Pancreas (tissue), 10 donors: ENCODE results near the gene CANT1. TPM values are rescaled to one million over a fixed set of nuclear protein-coding genes. Genes with fewer than 3 reads are reported as not detected.

ENCODE experiments used
- ATAC-seq, 4 donors: fragments of 200-7000 bp; cut with Tn5 transposase; one replicate each; pipeline versions ENCODE4 v1.8.0 to v1.9.1; 2020; ENCODE audit warnings: mild to moderate bottlenecking in 4 of 4, moderate library complexity in 4 of 4
- DNase-seq, 6 donors: peaks; one replicate each; pipeline ENCODE4 v3.0.0-alpha.2; 2020
- FAIRE-seq: peaks from 2 replicates; lab custom pipeline; 2012; peaks lifted over from hg19 to GRCh38; lab: Jason Lieb, UNC
- H3K27ac ChIP-seq, 4 donors: fragments of 200-600 bp; sonication (generic); 1 replicate in 3 of 4; 2 replicates in 1 of 4; pipeline versions ENCODE4 v1.5.0 to v1.8.0; 2020
- H3K27me3 ChIP-seq, 4 donors: fragments of 200-600 bp; one replicate each; pipeline ENCODE4 v1.8.0; 2021
- H3K36me3 ChIP-seq, 3 donors: fragments of 200-600 bp; sonication (generic) in 1 of 3; one replicate each; pipeline versions ENCODE4 v1.5.0 to v1.8.0; 2020 to 2021
- H3K4me1 ChIP-seq, 3 donors: fragments of 200-600 bp; one replicate each; pipeline ENCODE4 v1.8.0; 2021
- H3K4me3 ChIP-seq, 4 donors: fragments of 200-600 bp; sonication (generic) in 2 of 4; one replicate each; pipeline versions ENCODE4 v1.5.0 to v1.8.0; 2020 to 2021
- H3K9me3 ChIP-seq, 4 donors: fragments of 200-600 bp; one replicate each; pipeline ENCODE4 v1.8.0; 2021
- WGBS, 2 donors: extraction: QIAGEN DNeasy Blood & Tissue Kit; methylation state at CpG; one replicate each; pipeline ENCODE4 v1.1.7; 2013; 5-methylcytosine and 5-hydroxymethylcytosine counted together
- intact Hi-C, 3 donors: fragments of 100-400 bp; cut with DNase I; formaldehyde crosslinking; loops; one replicate each; pipeline versions ENCODE4 v1.11.1 to v1.14.2; 2022
- polyA plus RNA-seq, 2 donors: library from polyadenylated mRNA; stranded (reverse); fragments of 200-250 nt; gene quantifications; one replicate each; pipeline ENCODE4 v1.2.3, GENCODE V29; 2013
- total RNA-seq, 6 donors: library from RNA; stranded (reverse); fragmentation: NEBNext Ultra II Directional in 4 of 6; extraction: Animal tissue kit (Norgen Biotek cat#: 25700) in 4 of 6; gene quantifications; one replicate each; pipeline versions ENCODE4 v1.2.1 to v1.2.4, GENCODE V29; 2021 to 2023
- TF ChIP-seq, protein P1 (sequence below), 4 donors: fragments of 200-600 bp; sonication (generic) in 3 of 4; IDR thresholded peaks; one replicate each; pipeline versions ENCODE4 v1.5.0 to v1.8.0; 2021; ENCODE audit warnings: antibody characterized with exemption in 4 of 4
- donor health status: healthy with polysubstance abuse.
- donor health status: DM: no; HTN: no; CAD: no; lungs with moderate emphysema.
- donor health status: DM: no; HTN: no; CAD: no.
- donor health status: control.
- donor health status: control.
- donor health status: Bipolar disorder and iron deficiency.
- donor health status: DM: yes; HTN: yes; CAD: no.
- donor health status: DM: no; HTN: no; CAD: no.
- donor health status: DM: no; HTN: no; CAD: no.
- donor health status: DM: yes; HTN: yes; CAD: no.

Gene CANT1
- total and polyA plus RNA-seq, 8 donors: 7.4 to 45.0 (median 25.5) TPM

GRCh38 chr17:78951967-78952551, 57.5 kb downstream of the CANT1 start:
- TF ChIP-seq, protein P1, sequence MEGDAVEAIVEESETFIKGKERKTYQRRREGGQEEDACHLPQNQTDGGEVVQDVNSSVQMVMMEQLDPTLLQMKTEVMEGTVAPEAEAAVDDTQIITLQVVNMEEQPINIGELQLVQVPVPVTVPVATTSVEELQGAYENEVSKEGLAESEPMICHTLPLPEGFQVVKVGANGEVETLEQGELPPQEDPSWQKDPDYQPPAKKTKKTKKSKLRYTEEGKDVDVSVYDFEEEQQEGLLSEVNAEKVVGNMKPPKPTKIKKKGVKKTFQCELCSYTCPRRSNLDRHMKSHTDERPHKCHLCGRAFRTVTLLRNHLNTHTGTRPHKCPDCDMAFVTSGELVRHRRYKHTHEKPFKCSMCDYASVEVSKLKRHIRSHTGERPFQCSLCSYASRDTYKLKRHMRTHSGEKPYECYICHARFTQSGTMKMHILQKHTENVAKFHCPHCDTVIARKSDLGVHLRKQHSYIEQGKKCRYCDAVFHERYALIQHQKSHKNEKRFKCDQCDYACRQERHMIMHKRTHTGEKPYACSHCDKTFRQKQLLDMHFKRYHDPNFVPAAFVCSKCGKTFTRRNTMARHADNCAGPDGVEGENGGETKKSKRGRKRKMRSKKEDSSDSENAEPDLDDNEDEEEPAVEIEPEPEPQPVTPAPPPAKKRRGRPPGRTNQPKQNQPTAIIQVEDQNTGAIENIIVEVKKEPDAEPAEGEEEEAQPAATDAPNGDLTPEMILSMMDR (IDR thresholded peaks at IDR 0.05): no peak
- H3K4me3 ChIP-seq: no peak overlapping the region
- 47 to 69% methylated on average over 12 of the region's 12 CpGs for WGBS, 2 donors
- intact Hi-C loops: no loop called here
- no peak overlapping the region for H3K27ac ChIP-seq
- H3K9me3 ChIP-seq: no peaks in the 10 kb centered on the region
- H3K4me1 ChIP-seq: peaks cover 0 to 13% (median 3%) of the 10 kb centered on the region in 3 donors
- DNase-seq (no peak), ATAC-seq (peak in 1 of 4 donors; percentile 45), FAIRE-seq (no peak)
- H3K36me3 ChIP-seq: no peaks in the 10 kb centered on the region
- no peaks in the 10 kb centered on the region for H3K27me3 ChIP-seq

GRCh38 chr17:78950870-78951269, 58.7 kb downstream of the CANT1 start:
- FAIRE-seq (no peak), ATAC-seq (no peak), DNase-seq (no peak)
- Histone ChIP-seq H3K9me3 (no peaks in the 10 kb centered on the region), H3K36me3 (no peaks in the 10 kb centered on the region), H3K27ac (no peak overlapping the region), H3K4me3 (no peak overlapping the region), H3K4me1 (peaks cover 0 to 18% (median 9%) of the 10 kb centered on the region in 3 donors), H3K27me3 (no peaks in the 10 kb centered on the region)
- intact Hi-C loops: no loop called here
- TF ChIP-seq, protein P1 (IDR thresholded peaks at IDR 0.05): no peak
- WGBS, 2 donors: 98 to 100% methylated on average over 2 of the region's 2 CpGs

GRCh38 chr17:78947235-78948149, 62.1 kb downstream of the CANT1 start:
- TF ChIP-seq, protein P1 (IDR thresholded peaks at IDR 0.05): no peak
- peak overlapping the region; percentile 48 to 85 (median 66) for H3K27ac ChIP-seq
- H3K4me1 ChIP-seq: peaks cover 0 to 18% (median 9%) of the 10 kb centered on the region in 3 donors
- H3K4me3 ChIP-seq: no peak overlapping the region
- whole genome bisulfite sequencing, 2 donors: 36 to 38% methylated on average over 18 of the region's 18 CpGs
- DNase-seq (peak in 4 of 6 donors; percentile 52 to 80 (median 72)), ATAC-seq (peak; percentile 83 to 95 (median 92)), FAIRE-seq (no peak)
- intact Hi-C loops: no loop called here
- no peaks in the 10 kb centered on the region for H3K27me3 ChIP-seq
- no peaks in the 10 kb centered on the region for H3K36me3 ChIP-seq
- no peaks in the 10 kb centered on the region for H3K9me3 ChIP-seq

- Histone ChIP-seq H3K4me3 (no peak overlapping the region), H3K4me1 (peaks cover 0 to 18% (median 9%) of the 10 kb centered on the region in 3 donors), H3K27ac (peak overlapping the region in 3 of 4 donors; percentile 48 to 85 (median 82)), H3K9me3 (no peaks in the 10 kb centered on the region), H3K27me3 (no peaks in the 10 kb centered on the region), H3K36me3 (no peaks in the 10 kb centered on the region)
- DNase-seq: no peak
- intact Hi-C loops: no loop called here
- TF ChIP-seq, protein P1 (IDR thresholded peaks at IDR 0.05): no peak
- 89 to 92% methylated on average over 8 of the region's 8 CpGs for WGBS, 2 donors
- no peak for FAIRE-seq
- ATAC-seq: no peak
These were observed 62.9 kb downstream of the CANT1 start for GRCh38 chr17:78946631-78947030.
